Activated naive CD4-positive, alpha-beta T cell treated with anti-CD3 and anti-CD28 coated beads, Interleukin-2, amount 50 U/mL, for 24 hours (primary cell): Measurements from ENCODE around the gene ARHGAP22.

Experiments used
- H3K27ac Mint-ChIP-seq: one replicate; pipeline ENCODE4 v1.8.0; 2021; ENCODE audit warnings: mild to moderate bottlenecking, mixed read lengths
- H3K27me3 Mint-ChIP-seq: one replicate; pipeline ENCODE4 v1.8.0; 2021; ENCODE audit warnings: mixed read lengths
- H3K36me3 Mint-ChIP-seq: one replicate; pipeline ENCODE4 v1.8.0; 2021; ENCODE audit warnings: mixed read lengths
- H3K4me1 Mint-ChIP-seq: one replicate; pipeline ENCODE4 v1.8.0; 2021; ENCODE audit warnings: mixed read lengths
- H3K4me3 Mint-ChIP-seq: one replicate; pipeline ENCODE4 v1.8.0; 2021; ENCODE audit warnings: mild to moderate bottlenecking, mixed read lengths
- H3K9me3 Mint-ChIP-seq: one replicate; pipeline ENCODE4 v1.8.0; 2021; ENCODE audit warnings: mixed read lengths

Gene ARHGAP22

DNA sequence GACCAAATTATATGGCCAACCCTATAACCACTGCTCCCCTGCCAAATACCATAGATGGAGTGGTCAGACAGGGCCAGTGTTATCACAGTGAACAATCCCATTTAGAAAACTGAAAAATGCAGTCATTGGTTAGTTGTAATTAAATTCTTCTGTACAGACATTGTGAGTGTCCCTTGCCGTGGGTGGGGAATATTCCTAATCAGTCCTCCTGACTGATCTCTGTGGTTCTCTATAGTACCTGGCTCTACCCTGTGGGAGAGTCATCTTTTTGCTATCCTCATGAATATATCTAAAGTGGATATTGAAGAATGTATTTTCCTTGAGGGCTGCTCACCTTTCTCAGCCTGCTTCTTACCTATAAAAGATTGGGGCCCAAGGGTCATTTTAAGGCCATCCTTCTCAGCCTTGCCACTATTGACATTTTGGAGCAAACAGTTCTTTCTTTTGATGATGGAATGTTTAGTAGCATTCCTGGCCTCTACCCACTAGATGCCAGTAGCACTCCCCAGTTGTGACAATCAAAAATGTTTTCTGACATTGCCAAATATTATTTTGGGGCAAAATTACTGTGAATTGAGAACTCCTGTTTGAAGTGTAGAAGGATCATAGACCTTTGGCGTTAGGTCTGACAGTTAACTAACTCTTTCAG, 188.2 kb downstream of the ARHGAP22 start:
- H3K27ac Mint-ChIP-seq = no peak overlapping the region
- peaks cover 26% of the 10 kb centered on the region for H3K36me3 Mint-ChIP-seq
- H3K27me3 Mint-ChIP-seq = no peaks in the 10 kb centered on the region
- peaks cover 6% of the 10 kb centered on the region for H3K9me3 Mint-ChIP-seq
- no peaks in the 10 kb centered on the region for H3K4me1 Mint-ChIP-seq
- no peak overlapping the region for H3K4me3 Mint-ChIP-seq

DNA sequence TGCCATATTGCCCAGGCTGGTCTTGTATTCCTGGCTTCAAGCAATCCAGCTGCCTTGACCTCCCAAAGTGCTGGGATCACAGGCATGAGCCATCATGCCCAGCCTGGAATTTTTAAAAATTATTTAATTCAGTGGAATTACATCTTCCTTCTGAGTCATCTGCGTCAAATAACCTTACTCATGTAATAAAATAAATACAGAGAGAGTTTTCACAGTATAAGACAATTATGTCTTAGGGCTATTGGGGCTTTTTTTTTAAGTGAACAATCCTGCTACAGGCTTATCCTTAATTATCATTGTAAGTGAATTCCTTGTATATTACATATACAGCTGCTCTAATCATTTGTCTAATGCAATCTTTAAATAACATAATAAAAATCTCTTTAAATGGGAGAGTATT, 190.1 kb downstream of the ARHGAP22 start:
- H3K27me3 Mint-ChIP-seq = no peaks in the 10 kb centered on the region
- H3K4me1 Mint-ChIP-seq = no peaks in the 10 kb centered on the region
- no peak overlapping the region for H3K27ac Mint-ChIP-seq
- H3K9me3 Mint-ChIP-seq = peaks cover 6% of the 10 kb centered on the region
- peaks cover 40% of the 10 kb centered on the region for H3K36me3 Mint-ChIP-seq
- H3K4me3 Mint-ChIP-seq = no peak overlapping the region

DNA sequence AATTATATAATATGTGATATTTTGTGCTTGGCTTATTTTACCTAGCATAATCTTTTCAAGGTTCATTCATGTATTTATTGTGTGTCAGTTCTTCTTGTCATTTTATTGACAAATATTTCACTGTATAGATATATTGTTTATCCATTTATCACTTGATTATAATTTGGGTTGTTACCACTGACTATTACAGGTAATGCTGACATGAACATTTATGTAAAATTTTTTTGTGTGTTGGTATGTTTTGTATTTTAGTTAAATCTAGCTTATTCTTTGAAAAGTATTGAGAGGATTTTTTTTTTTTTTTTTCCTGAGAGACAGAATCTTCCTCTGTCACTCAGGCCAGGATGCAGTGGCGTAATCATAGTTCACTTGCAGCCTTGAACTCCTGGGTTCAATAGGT, 190.7 kb downstream of the ARHGAP22 start:
- Mint-ChIP-seq H3K4me1 (no peaks in the 10 kb centered on the region), H3K27ac (no peak overlapping the region), H3K36me3 (peaks cover 39% of the 10 kb centered on the region), H3K27me3 (no peaks in the 10 kb centered on the region), H3K4me3 (no peak overlapping the region), H3K9me3 (peaks cover 6% of the 10 kb centered on the region)

DNA sequence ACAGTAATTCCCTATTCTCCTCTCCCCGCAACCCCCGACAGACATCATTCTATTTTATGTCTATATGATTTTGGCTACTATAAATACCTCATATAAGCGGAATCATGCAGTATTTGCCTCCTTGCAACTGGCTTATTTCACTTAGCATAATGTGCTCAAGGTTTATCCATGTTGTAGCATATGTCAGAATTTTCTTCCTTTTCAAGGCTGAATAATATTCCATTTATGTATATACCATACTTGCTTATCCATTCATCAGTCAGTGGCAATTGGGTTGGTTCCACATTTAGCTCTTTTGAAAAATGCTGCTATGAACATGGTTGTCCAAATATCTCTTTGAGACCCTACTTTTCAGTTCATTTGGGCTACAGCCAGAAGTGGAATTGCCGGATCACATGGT, 191.9 kb downstream of the ARHGAP22 start:
- no peaks in the 10 kb centered on the region for H3K4me1 Mint-ChIP-seq
- H3K27me3 Mint-ChIP-seq = no peaks in the 10 kb centered on the region
- H3K36me3 Mint-ChIP-seq = peaks cover 38% of the 10 kb centered on the region
- no peak overlapping the region for H3K4me3 Mint-ChIP-seq
- H3K27ac Mint-ChIP-seq = no peak overlapping the region
- peaks cover 6% of the 10 kb centered on the region for H3K9me3 Mint-ChIP-seq

DNA sequence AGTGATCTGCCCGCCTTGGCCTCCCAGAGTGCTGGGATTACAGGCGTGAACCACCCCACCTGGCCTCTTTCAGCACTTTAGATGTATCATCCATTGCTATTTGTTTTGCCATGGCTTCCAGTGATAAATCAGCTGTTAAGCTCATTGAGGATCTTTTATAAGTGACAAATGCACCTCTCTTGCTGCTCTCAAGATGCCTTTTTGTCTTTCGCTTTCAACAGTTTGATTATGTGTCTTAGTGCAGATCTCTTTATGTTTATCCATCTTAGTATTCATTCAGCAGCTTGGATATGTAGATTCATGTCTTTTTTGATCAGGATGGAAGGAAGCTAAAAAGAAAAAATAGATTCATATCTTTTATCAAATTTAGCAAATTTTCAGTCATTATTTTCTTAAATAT, 192.8 kb downstream of the ARHGAP22 start:
- Mint-ChIP-seq H3K4me1 (no peaks in the 10 kb centered on the region), H3K4me3 (no peak overlapping the region), H3K36me3 (peaks cover 38% of the 10 kb centered on the region), H3K9me3 (peaks cover 6% of the 10 kb centered on the region), H3K27ac (no peak overlapping the region), H3K27me3 (no peaks in the 10 kb centered on the region)

DNA sequence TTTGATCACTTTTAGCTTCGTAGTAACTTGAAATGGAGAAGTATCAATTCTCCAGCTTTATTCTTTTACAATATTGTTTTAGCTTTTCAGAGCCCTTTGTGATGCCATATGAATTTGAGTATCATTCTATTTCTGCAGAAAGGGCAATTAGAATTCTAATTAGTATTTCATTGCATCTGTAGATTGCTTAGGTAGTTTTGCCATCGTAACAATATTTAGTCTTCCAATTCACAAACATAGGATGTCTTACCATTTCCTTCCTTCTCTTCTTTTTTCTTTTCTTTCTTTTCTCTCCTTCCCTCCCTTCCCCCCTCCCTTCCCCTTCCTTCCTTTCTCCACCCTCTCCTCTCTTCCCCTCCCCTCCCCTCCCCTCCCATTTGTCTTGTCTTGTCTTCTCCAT, 193.4 kb downstream of the ARHGAP22 start:
- no peak overlapping the region for H3K4me3 Mint-ChIP-seq
- peaks cover 6% of the 10 kb centered on the region for H3K9me3 Mint-ChIP-seq
- H3K36me3 Mint-ChIP-seq = peaks cover 38% of the 10 kb centered on the region
- no peaks in the 10 kb centered on the region for H3K4me1 Mint-ChIP-seq
- H3K27ac Mint-ChIP-seq = no peak overlapping the region
- no peaks in the 10 kb centered on the region for H3K27me3 Mint-ChIP-seq

DNA sequence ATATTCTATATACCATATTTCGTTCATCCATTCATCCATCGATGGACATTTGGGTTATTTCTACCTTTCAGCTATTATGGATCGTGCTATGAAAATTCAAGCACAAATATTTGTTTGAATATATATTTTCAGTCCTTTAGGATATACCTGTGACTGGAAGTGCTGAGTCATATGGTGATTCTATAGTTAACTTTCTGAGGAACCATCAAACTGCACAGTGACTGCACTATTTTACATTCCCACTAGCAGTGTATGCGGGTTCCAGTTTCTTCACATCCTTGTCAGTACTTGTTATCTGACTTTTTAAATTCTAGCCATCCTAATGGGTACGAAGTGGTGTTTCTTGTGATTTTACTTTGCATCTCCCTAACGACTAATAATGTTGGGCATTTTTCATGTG, 194.4 kb downstream of the ARHGAP22 start:
- Mint-ChIP-seq H3K9me3 (peaks cover 6% of the 10 kb centered on the region), H3K27me3 (no peaks in the 10 kb centered on the region), H3K36me3 (peaks cover 42% of the 10 kb centered on the region), H3K4me1 (no peaks in the 10 kb centered on the region), H3K27ac (no peak overlapping the region), H3K4me3 (no peak overlapping the region)

DNA sequence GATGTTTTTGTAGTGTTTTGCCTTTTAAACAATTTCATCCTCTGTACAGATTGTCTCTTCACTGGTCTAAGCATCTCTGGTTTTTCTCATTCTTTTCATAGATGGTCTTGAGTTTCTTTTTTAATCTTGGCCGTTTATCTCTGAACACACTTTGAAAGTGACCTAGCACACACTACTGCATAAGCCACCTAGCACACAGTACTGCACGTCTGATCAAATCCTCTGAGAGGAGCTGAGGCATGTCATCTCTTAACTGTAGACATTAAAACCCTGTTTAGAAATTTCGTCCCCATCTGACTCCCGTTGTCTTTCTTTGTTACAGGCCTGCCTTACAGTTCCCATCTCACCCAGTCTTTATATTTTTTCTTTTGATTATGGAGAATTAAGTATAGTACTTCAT, 198.2 kb downstream of the ARHGAP22 start:
- Mint-ChIP-seq H3K27me3 (no peaks in the 10 kb centered on the region), H3K4me3 (no peak overlapping the region), H3K9me3 (no peaks in the 10 kb centered on the region), H3K4me1 (no peaks in the 10 kb centered on the region), H3K27ac (no peak overlapping the region), H3K36me3 (peaks cover 25% of the 10 kb centered on the region)

DNA sequence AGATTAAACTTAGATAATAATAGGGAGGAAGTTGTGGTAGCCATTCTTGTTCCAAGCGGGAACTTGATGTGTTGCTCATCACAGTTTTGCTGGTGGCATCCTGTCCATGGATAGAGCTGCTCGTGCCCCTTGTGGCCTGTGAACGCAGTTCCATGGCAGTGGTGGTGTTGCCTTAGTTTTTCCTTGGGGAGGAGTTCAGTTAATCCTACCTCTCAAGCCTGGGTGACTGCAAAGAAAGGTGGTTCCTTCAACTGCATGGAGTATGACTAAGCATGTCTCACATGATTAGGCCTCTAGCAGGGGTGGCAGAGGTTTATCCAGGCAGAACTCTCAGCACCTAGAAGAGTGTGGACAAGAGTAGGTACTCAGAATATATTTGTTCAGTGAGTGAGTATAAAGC, 198.7 kb downstream of the ARHGAP22 start:
- no peak overlapping the region for H3K4me3 Mint-ChIP-seq
- no peaks in the 10 kb centered on the region for H3K4me1 Mint-ChIP-seq
- H3K36me3 Mint-ChIP-seq = peaks cover 23% of the 10 kb centered on the region
- no peak overlapping the region for H3K27ac Mint-ChIP-seq
- no peaks in the 10 kb centered on the region for H3K9me3 Mint-ChIP-seq
- H3K27me3 Mint-ChIP-seq = no peaks in the 10 kb centered on the region

DNA sequence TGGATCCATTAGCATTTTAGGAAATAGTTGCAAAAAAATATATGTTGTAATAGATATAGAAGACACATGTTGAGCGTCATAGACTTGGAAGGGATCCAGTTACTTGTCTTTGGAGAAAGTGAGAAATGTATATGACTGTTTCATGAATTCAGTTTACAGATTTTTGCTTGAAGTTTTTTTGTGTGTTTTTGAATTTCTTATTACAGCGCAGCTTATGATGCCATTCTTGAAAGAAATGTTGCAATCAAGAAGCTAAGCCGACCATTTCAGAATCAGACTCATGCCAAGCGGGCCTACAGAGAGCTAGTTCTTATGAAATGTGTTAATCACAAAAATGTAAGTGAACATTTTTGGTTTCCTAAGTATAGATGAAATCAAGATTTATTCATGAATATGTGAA, 200.2 kb downstream of the ARHGAP22 start:
- no peaks in the 10 kb centered on the region for H3K9me3 Mint-ChIP-seq
- H3K36me3 Mint-ChIP-seq = peaks cover 10% of the 10 kb centered on the region
- no peak overlapping the region for H3K4me3 Mint-ChIP-seq
- H3K27ac Mint-ChIP-seq = no peak overlapping the region
- no peaks in the 10 kb centered on the region for H3K27me3 Mint-ChIP-seq
- H3K4me1 Mint-ChIP-seq = peaks cover 11% of the 10 kb centered on the region

DNA sequence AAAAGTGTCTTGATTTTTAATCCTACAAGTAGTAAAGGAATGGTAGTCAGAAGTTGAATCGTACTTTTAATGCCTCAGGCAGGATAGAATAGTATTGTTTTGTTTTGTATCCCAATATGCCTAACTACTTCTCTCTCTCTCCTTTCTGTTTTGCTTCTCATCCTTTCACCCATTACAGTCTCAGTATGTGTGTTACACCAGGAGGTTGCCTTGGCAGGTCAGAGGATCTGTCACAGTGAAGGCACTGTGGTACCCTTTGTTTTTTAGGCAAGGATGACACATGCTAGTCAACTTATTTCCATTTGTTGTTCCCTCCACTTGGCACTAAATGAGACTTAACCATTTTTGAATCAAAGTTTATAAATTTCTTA, 204.0 kb downstream of the ARHGAP22 start:
- Mint-ChIP-seq H3K9me3 (no peaks in the 10 kb centered on the region), H3K4me3 (no peak overlapping the region), H3K4me1 (peaks cover 30% of the 10 kb centered on the region), H3K27me3 (no peaks in the 10 kb centered on the region), H3K36me3 (peaks cover 6% of the 10 kb centered on the region), H3K27ac (no peak overlapping the region)

DNA sequence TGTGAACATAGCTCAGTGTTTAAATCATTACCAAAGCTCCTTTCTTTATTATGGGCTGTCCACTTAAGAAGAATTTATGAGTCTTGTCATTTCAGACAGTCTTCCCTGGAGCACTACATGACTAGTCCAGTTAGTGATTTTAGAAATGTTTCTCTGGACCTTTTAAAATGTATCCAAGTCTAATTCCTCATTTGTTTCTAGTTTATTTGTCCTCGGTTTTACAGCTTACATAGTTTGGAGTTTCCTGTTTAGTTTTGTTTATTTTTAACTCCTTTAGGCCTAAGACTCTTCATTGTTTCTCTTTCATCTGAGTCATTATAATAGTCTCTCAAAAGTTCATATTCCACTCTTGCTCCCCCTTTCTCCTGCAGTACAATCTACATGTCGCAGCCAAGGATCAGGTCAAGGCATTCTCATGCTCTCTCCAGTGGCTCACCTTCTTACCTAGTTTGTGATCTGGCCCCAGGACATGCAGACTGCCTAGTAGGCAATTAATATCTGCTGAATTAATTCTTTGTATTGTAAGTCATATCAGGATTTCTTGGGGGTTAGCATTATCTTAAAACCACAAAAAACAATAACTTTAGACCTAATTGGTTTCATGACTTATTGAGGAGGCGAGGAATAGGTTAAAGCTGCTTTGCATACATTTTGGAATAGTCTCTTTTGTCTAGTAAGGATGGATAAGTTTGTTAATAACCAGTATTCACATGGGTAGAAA, 204.6 kb downstream of the ARHGAP22 start:
- no peak overlapping the region for H3K4me3 Mint-ChIP-seq
- peaks cover 3% of the 10 kb centered on the region for H3K36me3 Mint-ChIP-seq
- peaks cover 34% of the 10 kb centered on the region for H3K4me1 Mint-ChIP-seq
- H3K9me3 Mint-ChIP-seq = no peaks in the 10 kb centered on the region
- H3K27ac Mint-ChIP-seq = peak overlapping the region; percentile 30
- no peaks in the 10 kb centered on the region for H3K27me3 Mint-ChIP-seq

DNA sequence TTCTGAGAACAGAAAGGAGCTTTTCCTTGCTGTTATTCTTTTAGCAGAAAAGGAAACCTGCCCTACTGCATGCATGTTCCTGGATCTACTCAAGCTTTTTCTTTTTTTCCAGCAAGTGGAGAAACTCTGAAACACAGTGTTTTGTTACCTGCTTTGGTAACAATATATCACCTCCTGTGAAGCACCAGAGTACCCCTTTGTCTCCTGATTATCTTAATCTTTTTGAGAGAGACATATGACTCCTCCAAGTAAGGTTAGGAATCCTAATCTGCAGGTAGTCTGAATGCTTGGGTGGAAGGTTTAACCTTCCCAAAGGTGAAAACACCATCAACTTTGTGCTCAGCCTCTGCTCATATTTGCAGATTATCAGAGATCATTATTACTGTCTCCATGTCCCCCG, 205.3 kb downstream of the ARHGAP22 start:
- no peak overlapping the region for H3K27ac Mint-ChIP-seq

DNA sequence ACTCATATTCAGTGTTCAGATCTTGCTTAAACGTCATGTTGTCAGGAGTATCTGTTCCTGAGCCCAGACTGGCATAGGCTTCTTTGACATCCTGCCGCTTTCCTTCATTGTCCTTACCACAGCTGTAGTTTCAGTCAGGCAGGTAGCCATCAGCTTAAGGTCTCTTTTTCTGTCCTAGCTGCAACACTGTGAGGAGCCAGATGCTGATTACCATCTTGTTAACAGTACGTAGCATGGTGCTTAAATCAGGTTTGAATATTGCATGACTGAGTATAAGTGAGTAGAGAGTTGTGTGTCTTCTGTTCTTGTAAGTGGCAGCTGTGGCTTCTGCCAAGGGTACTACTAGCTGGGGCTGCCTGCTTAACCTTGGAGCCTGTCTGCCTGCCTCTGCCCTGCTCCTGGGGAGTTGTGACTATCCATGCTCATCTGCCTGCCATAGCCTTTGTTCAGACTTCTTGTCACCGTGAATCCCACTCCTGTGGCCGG, 205.8 kb downstream of the ARHGAP22 start:
- H3K27ac Mint-ChIP-seq = no peak overlapping the region
- no peak overlapping the region for H3K4me3 Mint-ChIP-seq
- no peaks in the 10 kb centered on the region for H3K9me3 Mint-ChIP-seq
- H3K36me3 Mint-ChIP-seq = no peaks in the 10 kb centered on the region
- peaks cover 34% of the 10 kb centered on the region for H3K4me1 Mint-ChIP-seq
- H3K27me3 Mint-ChIP-seq = no peaks in the 10 kb centered on the region

More for the DNA sequence above, 205.3 kb downstream of the ARHGAP22 start:
- H3K4me1 Mint-ChIP-seq = peaks cover 34% of the 10 kb centered on the region
- no peak overlapping the region for H3K4me3 Mint-ChIP-seq
- H3K9me3 Mint-ChIP-seq = no peaks in the 10 kb centered on the region
- peaks cover 2% of the 10 kb centered on the region for H3K36me3 Mint-ChIP-seq
- no peaks in the 10 kb centered on the region for H3K27me3 Mint-ChIP-seq

DNA sequence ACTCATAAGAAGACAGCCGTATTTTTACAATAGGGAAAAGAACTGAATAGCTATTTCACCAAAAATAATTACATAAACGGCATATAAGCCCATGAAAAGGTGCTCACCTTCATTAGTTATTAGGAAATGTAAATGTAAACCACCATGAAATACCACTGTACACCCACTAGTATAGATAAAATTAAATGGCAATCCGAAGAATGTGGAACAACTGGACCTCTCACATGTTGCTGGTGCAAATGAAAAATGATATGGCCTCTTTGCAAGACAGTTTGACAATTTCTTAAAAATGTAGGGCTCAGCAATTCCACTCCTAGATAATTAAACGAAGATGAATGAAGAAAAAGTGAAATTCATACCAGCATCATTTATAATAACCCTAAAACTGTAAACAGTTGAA, 206.6 kb downstream of the ARHGAP22 start:
- Mint-ChIP-seq H3K27ac (no peak overlapping the region), H3K9me3 (no peaks in the 10 kb centered on the region), H3K27me3 (no peaks in the 10 kb centered on the region), H3K36me3 (no peaks in the 10 kb centered on the region), H3K4me1 (peaks cover 41% of the 10 kb centered on the region), H3K4me3 (no peak overlapping the region)
